Fibroblast of skin of right biceps (primary cell): ENCODE measurements around the gene SOBP.
A peak's percentile ranks its signal among the peaks of the same experiment; 100 is the strongest.
"Not testable (repeated sequence)": the region's sequence is repeated elsewhere in the genome, so short reads cannot be mapped to it uniquely, and the experiment has no call there.

Experiments
- DNase-seq: peaks from one replicate; pipeline ENCODE4 v3.0.0-alpha.2; 2013

Gene SOBP

GRCh38 chr6:107489636-107490565, at the start of gene SOBP:
TSS of gene SOBP (plus strand) at chr6:107490117. CDS start at chr6:107490617, 500 bp downstream.
- DNase-seq: peak; percentile 57

- no peak for DNase-seq
Observed at GRCh38 chr6:107440936-107441335, 49.0 kb upstream of the SOBP start.

GRCh38 chr6:107441682-107442081, 48.2 kb upstream of the SOBP start:
- DNase-seq: no peak

- no peak for DNase-seq
Observed at GRCh38 chr6:107442938-107443607, 46.8 kb upstream of the SOBP start.

GRCh38 chr6:107443608-107444267, 46.2 kb upstream of the SOBP start:
- peak; percentile 66 for DNase-seq

GRCh38 chr6:107444277-107444676, 45.6 kb upstream of the SOBP start:
- DNase-seq: peak; percentile 19

- DNase-seq: no peak
Observed at GRCh38 chr6:107447663-107448216, 42.2 kb upstream of the SOBP start.

- no peak for DNase-seq
Observed at GRCh38 chr6:107448776-107449175, 41.1 kb upstream of the SOBP start.

GRCh38 chr6:107458672-107459282, 31.1 kb upstream of the SOBP start:
- DNase-seq: peak; percentile 10

- DNase-seq: peak; percentile 97
Observed at GRCh38 chr6:107459283-107460082, 30.4 kb upstream of the SOBP start, which contains the start of gene PDSS2. TSS of gene PDSS2 (minus strand) at chr6:107459564. CDS start at chr6:107459285, 279 bp downstream.

GRCh38 chr6:107460083-107460631, 29.8 kb upstream of the SOBP start:
- no peak for DNase-seq

- DNase-seq: no peak
Observed at GRCh38 chr6:107466062-107466461, 23.9 kb upstream of the SOBP start.

- DNase-seq: no peak
Observed at GRCh38 chr6:107470364-107470763, 19.6 kb upstream of the SOBP start.

- no peak for DNase-seq
Observed at GRCh38 chr6:107473660-107474059, 16.3 kb upstream of the SOBP start.

- DNase-seq: not testable (repeated sequence)
Observed at GRCh38 chr6:107475360-107475759, 14.6 kb upstream of the SOBP start.

GRCh38 chr6:107475826-107476225, 14.1 kb upstream of the SOBP start:
- not testable (repeated sequence) for DNase-seq

- no peak for DNase-seq
Observed at GRCh38 chr6:107479089-107479690, 10.7 kb upstream of the SOBP start.

GRCh38 chr6:107485157-107485556, 4.8 kb upstream of the SOBP start:
- no peak for DNase-seq

GRCh38 chr6:107488174-107488874, 1.6 kb upstream of the SOBP start:
- DNase-seq: no peak
